Stimulated activated CD8-positive, alpha-beta memory T cell treated with anti-CD3 and anti-CD28 coated beads, Interleukin-12 subunit alpha, Interleukin-12 subunit beta, amount 100 ng/mL, for 1 hour (primary cell): Measurements from ENCODE around the gene MRPL55.
"Not testable (repeated sequence)": the region's sequence is repeated elsewhere in the genome, so short reads cannot be mapped to it uniquely, and the experiment has no call there.

ENCODE experiments used
- DNase-seq: peaks from one replicate; pipeline ENCODE4 v3.0.0-alpha.2; 2020; ENCODE audit warnings: low read depth

The MRPL55 gene

DNA sequence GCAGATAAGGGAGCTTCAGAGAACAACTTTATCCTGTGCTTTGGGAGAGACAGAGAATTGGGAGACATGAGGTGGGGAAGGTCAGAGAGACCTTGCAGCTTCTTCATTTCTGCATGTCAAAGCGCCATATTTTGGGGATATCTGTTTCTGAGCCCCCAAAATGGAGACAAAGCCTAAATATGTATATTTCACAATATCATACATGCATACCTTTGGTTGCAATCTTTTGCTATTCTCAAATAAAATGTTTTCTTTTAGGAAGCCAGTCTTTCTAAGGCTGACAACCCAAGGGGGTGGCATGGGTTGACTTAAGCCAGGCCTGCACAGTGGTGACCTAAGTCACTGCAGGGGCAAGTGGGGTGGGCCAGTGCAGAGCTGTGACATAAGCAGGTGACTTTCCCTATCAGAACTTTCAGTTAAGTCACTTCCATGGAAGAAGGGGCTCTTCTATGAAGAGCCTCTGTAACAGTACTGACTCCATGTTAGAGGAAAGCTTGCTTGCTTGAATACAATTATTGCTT, 13.9 kb upstream of the MRPL55 start:
- DNase-seq = no peak

DNA sequence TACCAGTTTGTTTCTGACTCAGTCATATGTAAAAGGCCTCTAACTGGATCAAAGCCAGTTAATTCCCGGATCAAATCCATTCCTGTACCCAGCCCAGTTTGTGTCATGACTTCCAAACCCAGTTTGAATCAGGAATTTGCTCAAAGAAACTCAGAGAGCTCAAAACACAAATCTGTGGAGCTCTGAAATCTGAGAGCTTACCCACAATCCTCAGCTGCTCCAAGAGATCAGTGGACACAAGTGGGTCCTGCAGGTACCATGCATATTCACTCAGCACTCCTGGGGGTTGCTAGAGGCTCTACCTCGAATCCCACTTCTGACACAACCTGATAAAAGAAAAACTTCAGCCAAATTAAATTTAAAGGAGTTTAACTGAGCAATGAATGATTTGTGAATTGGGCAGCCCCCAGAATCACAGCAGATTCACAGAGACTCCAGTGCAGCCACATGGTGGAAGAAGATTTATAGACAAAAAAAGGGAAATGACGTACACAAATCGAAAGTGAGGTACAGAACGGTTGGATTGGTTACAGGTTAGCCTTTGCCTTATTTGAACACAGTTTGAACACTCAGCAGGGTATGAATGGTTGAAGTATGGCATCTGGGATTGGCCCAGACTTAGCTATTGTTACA, 11.9 kb upstream of the MRPL55 start:
- DNase-seq = no peak

DNA sequence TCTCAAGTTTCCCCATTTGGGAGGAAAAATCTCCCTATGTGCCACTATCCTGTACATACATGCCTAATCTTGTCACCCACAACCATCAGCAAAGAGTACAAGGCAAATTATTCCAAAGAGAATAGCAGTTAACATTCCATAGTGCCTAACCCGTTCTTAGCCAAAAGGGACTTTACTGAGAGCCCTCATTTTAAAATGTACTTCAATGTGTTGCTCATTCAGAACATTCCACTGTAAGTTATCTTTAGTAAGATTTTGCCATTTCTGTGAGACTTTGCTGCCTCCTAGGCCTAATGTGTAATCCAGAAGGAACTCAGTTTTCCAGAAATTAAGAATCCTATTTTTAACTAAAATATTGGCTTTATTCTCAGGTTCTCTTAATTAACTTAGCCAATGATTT, 11.3 kb upstream of the MRPL55 start:
- DNase-seq = no peak

DNA sequence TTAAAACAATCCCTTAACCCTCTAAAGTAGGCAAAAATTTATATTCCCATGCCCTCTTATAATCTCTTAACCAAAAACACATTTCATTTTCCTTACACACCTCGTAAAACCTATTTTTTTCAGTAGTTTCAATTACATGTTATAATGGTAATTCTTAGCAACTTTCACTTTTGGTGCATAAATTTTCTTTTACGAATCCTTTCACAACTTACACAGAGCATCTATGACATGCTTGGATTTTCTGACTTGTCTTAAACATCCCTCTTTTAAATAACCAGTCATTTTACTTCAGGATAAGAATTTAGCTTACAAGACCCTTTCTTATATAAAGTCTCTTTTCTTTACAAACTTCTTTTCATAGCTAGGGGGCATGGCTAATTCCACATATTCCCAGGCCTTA, 8.9 kb upstream of the MRPL55 start:
- no peak for DNase-seq

DNA sequence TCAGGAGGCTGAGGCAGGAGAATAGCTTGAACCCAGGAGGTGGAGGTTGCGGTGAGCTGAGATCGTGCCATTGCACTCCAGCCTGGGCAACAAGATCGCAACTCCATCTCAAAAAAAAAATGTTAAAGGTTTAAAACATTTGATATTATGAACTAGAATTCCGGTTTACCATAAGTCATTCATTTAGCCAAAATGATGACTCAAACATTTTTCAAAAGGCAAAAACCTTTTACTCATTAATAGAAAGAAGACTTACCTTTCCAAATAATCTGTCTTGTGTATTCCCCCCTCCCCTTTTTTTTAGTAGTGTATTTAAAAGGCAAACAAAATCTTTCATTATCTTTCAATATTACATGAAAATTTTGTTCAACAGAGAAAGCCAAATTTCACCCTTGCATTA, 8.2 kb upstream of the MRPL55 start:
- no peak for DNase-seq

DNA sequence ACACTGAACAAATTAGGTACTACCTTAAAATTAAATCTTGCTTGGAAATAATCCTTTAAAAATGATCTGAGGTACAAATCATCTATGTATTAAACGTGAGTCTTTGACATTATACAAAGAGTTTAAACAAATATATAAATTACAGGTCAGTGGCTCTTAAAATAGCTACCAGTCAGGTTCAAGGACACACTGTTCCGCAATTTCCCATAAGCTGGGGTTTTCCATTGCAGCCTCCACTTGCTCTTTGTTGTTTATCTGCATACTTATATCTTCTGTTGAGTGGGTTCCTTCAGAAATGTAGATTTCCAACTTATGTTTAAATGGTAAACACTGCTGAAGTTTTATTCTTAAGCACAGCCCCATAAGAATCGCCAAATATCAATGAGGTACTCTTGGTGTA, 5.7 kb upstream of the MRPL55 start:
- DNase-seq = no peak

DNA sequence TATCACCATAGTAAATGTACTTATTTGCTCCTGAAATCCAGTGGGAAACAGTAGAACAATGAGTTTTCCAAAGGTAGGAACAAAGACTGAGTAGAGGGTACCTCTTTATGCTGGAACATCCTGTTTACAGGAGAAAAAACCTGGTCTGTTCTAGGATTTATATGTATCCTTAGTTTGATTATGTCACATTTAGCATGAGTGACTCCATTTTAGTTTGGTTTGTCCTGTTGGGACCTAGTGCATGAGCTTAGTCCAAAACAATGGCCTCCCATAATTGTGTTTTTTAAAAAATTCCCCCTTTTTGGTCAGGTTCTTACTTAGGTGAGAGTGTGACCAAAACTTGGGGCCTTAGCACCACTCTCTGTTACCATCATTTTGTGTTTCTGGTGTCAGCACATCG, 3.5 kb upstream of the MRPL55 start:
- no peak for DNase-seq

DNA sequence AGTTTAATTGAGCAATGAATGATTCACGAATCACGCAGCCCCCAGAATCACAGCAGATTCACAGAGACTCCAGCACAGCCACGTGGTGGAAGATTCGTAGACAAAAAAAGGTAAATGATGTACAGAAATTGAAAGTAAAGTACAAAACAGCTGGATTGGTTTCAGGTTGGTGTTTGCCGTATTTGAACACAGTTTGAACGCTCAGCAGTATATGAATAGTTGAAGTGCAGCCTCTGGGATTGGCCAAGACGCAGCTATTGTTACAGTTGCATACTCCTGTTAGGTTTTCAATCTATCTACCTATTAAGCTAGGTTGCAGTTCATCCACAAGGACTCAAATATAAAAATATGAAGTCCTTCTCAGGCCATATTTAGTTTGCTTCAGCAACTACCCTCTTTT, 3.1 kb upstream of the MRPL55 start:
- no peak for DNase-seq

DNA sequence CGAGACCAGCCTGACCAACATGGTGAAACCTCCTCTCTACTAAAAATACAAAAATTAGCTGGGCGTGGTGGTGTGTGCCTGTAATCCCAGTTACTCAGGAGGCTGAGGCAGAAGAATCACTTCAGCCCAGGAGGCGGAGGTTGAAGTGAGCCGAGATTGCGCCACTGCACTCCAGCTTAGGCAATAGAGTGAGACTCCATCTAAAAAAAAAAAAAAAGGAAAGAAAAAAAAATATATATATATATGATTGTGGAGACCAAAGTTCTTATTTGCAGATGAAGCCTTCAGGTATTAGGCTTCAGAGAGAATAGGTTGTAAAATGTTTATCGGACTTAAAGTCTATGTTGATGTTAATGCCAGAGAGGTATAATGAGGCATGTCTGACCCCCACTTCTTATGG, 2.2 kb upstream of the MRPL55 start:
- not testable (repeated sequence) for DNase-seq

DNA sequence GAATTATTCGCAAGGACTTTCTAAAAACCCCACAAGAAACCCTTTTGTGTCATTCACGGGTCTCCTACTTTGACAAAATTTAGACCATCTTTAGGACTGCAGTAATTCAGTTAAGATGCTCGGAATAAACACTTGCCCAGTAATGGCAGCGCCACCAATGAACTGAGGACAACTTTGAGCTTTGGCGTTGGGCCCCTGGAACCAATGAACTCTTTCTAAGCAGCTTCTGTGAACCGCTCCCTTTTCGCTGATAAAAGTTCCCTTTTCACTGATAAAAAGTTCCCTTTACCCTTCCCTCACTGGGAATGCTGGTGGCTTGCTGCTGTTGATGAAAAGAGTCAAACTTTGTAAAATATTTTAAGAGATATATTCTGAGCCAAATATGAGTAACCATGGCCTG, 1.5 kb upstream of the MRPL55 start:
- no peak for DNase-seq

DNA sequence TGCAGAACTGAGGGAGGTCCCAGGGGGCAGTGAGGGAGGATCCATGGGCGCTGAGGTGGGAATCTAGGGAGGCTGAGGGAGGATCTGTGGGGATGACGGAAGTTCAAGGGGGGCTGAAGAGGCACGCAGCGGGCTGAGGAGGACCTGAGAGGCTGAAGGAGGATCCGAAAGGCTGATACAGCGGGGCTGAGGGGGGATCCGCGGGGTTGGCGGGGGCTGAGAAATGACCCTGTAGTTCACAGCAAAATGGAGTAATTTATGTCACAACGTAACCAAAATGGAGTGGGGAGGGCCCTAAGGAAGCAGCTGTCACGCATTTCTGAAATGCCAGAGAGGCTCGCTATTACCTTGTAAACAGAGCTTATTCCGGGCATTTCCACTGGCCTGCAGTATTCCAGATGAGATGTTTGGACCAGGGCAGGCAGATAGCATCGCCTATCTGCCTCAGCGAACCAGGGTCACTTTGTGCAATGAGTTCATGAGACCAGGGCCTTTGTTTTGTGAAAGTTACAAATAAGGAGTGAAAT, 926 bp upstream of the MRPL55 start:
- no peak for DNase-seq

DNA sequence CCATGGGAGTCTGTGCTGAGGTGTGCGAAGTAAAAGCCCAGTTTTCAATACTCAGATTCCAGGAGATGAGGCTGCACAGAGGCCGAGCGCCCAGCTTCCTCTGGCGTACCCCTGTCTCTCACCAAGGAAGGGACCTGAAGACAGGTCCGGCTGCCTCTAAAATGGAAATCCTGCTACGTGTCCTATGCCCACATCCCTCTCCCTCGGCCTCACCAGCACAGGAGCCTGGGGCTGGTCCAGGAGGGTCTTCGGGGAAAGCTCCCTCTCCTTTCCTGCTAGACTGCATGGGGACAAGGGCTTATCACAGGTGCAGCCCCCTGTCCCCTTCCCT, 392 bp downstream of the MRPL55 start:
- no peak for DNase-seq

DNA sequence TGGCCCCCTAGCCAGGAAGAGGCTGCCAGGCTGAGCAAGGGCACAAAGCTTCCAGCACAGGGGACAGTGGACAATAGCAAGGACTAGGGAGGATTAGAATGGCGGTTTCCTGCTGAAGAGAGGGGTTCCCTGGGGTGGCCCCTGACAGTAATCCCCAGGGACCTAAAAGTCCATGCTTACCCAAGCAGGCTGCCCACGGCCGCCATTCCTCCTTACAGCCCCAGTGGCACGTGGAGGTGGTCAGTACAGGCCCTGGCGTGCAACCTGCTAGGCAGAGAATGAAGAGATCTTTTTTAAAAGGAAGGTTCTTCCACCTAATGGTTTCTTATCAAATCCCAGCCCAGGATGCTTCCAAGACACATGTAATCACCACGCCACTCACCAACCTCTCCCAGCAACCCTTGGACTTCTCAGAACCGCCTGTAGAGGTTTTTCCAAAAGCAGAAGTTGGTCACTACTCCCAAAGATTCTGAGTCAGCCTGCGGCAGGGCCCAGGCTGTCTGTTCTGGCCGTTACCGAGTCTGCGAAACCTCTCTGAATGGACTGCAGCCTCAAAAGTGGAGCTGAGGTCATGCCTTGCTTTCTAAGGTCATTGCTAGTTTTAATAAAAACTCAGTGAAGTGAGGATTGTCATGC, 926 bp downstream of the MRPL55 start:
- DNase-seq = no peak

DNA sequence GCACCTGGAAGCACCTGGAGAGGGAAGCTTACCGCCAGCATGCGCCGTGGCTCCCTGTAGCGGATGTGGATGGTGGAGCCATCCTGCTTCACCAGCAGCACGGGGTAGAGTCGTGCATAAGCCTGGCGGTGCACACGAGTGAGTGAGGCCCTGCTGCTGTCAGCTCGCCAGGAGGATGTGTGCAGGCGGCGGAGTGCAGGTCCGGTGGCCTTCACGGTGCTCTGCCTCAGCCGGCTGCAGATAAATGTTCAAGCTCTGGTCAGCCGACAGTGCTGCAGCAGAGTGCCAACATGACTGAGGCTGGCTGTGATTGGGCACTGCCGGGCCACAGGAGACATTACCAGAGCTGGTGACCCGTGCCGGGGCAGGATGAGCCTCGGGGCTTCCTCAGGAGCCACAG, 1.5 kb downstream of the MRPL55 start:
- no peak for DNase-seq

DNA sequence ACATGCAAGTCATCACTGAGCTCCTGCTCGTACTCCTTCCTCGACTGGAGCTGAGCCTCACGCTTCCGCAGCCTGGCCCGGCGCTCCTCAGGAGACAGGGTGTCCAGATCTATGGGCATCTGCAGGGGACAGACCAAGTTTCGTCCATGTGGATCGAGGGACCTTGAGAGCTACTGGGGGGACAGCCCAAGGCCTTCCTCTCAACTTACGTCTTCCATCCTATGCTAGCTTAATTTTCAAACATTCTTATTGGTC, 2.4 kb downstream of the MRPL55 start:
- DNase-seq = no peak

DNA sequence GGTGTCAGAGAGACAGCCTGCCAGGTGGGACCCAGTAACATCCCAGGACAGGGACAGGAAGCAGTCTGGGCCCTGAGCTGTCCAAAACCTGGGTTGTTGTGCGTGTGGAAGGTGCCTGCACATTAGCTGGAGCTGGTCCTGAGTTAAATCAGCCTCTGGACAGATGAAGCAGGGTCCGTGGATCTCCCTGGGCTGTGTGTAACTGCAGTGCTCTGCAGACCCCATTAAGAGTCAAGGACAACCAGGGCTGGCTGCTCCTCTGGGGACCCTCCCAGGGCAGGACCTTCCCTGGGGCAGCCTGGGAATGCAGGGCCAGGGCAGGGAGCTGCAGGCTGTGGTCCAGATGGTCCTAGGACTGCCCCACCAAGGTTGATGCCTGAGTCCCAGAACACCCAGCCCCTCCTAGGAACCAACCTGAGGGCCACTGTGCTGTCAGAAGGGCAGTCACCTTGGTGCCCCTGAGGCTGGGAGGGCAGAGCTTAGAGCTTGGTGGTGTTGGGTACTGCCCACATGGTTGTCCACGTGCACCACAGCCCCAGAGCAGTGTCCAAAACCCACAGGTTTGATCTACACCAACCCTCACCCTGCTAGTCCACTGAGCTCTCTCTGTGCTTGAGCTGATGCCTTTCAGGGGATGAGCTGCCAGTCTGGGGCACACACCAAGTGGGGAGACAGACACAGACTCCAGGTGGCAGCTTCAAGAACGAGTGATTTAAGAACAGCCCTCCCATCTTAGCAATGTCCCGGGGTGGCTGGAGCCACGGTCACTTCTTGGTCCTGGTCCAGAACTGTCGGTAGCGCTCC, 2.9 kb downstream of the MRPL55 start:
- no peak for DNase-seq

DNA sequence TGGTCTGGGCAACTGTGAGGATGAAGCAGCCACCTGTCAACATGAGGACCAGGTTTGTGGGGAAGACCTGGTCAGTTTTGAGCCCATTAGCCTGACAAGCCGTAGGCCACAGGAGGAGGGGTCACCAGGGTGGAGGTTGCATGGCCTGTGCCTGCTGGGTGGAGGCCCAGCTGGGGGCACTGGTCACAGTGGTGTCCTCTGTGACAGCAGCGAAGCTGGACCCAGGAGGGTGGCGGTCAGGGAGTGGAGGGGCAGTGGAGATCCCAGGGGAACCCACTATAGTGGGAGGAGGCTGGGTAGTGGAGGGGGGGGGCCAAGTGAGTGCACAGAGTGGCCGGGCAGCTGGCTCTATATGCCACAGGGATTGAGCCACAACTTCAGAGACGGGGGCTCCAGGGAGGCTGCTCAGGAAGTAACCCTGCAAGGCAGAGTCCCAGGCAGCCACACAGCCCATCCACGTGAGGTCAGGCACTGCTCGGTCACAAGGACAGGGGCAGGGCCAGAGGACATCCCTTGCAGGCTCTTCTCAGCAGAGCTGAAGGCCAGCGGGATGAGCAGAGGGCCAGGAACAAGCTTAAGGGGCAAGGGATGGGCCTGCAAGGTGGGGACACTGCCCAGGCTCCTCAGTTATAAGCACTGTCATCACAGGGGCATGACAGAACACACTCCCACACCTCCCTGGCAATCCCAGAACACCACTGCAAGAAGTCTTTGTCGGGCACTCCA, 3.7 kb downstream of the MRPL55 start:
- no peak for DNase-seq

DNA sequence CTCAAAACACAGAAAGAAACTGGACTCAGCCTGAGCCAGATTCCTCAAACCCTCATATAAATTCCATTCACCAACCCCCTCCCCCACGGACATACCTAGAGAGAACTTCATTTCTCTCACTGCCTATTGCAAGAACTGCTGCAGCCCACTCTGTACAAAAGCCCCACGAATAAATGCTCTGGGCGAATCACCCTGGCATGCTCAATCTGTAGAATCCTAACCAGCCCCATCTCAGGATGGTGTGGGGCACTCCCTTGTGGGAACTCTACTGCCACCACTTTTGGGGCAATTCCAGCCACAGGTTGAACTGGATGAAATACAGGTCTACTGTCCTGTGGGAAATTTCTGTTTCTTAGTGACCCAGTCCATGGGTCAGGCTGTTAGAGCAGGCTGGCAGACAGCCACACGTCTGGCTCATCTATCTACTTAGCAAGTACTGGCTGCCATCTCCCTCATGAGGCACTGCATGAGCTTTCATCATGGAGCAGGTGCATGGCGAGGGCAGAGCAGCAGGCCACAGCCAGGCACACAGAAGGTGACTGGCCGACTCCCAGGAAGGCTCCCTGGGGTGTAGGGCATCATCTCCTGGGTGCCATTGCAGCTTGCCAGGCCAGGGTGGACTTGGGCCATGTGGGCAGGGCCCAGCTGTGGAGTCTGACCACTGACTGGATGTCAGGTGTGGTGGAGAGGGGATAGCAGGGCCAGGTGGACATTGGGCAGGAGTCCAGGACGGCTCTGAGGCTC, 4.4 kb downstream of the MRPL55 start:
- no peak for DNase-seq

DNA sequence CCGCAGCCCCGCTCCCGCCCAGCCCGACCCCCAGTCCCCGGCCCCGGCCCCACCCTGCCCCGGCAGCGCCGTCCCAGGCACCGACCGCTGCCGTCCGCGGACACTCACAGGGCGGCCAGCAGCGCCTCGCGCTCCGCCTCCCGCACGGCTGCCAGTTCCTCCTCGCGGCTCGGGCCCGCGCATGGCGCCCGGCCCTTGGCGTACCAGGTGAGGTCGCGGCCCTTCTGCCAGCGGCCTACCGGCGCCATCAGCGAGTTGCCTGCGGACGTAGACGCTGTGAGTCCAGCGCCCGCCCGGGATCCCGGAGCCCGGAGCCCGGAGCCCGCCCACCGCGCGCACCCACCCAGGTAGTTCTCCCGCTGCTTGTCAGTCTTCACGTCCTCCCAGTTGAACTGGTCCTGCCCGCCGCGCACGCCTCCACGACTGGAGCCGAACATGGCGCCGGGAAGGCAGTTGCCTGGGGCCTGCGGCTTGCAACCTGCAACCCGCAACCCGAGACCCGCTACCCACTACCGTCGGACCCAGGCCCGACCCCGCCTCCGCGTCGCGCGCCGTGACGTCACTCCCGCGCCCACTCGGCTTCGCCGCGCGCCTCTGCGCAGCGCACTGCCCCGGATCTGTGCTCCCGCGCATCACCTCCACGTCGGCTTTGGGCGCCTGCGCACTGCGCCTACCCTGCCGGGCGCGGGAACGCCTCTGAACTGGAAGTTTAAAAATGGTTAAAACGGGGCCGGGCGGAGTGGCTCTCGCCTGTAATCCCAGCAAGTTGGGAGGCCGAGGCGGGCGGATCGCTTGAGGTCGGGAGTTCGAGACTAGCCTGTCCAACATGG, 6.1 kb downstream of the MRPL55 start, which contains the start of gene C1orf35:
Gene C1orf35, minus strand, starts transcription at position 535 of the 830 bp plus-strand sequence. Its CDS starts 98 bp downstream, at position 437.
- DNase-seq = peak; percentile 91

DNA sequence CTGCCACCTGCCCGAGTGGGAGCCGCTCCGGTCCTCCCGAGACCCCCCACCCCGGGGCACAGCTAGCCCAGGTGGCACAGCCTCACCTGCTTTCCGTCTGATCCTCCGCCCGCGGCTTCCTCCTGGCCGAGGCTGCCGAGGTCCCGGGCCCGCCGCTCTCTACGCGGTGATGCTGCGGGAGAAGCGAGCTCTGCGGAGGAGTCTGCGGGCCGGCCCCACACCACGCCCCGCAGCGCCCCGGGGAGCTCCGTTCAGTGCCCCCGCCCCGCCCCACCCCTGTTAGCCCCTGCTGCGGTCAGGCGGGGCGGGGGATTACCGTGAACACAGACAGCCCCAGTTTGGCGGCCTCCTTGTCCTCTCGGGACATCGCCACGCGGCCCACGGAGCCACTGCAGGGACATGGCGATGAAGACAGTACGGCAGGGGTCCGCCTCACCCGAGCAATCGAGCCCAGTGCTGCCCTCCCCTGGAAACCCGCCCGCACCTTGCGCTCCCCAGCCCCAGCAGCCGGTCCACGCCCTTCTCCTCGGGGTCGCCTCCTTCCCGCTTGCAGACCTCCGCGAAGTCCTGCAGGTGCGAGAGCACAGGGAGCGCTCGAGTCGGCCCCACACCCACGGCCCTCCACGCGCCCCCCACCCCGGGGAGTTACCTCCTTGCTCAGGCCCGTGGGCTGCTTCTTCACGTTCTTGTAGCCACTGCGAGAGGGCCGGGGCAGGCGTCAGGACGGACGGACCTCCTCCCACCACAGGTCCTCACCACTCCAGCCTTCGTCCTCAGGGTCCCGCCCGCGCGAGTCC, 6.9 kb downstream of the MRPL55 start:
- DNase-seq = no peak
